Endometrial microvascular endothelial cells (primary cell): ENCODE results near the gene ARHGEF38. TPM values are rescaled to one million over a fixed set of nuclear protein-coding genes. Genes with fewer than 3 reads are reported as not detected.

ENCODE experiments used
- in situ Hi-C: cut with HindIII; loops from 2 replicates; pipeline ENCODE4 v1.10.0; 2017; ENCODE audit warnings: low sequenced_read_pairs, low pct_unique_long_range_greater_than_20kb; ENCODE audit errors: inconsistent ontology term
- total RNA-seq: library from RNA; depleted of rRNA; stranded (reverse); fragments of >200 nt; gene quantifications from one replicate; pipeline ENCODE4 v1.2.3, GENCODE V29; 2015; ENCODE audit errors: inconsistent ontology term

Gene ARHGEF38
- total RNA-seq, 1 donor from 2014 or later: not detected

- in situ Hi-C loops: no loop called here
Measured at GRCh38 chr4:105550641-105551040, 1.8 kb upstream of the ARHGEF38 start.

- in situ Hi-C loops: no loop called here
Measured at GRCh38 chr4:105555409-105555808, 3.0 kb downstream of the ARHGEF38 start.

- in situ Hi-C loops: no loop called here
Measured at GRCh38 chr4:105556206-105556605, 3.8 kb downstream of the ARHGEF38 start.

- in situ Hi-C loops: no loop called here
Measured at GRCh38 chr4:105558277-105558676, 5.9 kb downstream of the ARHGEF38 start.

GRCh38 chr4:105560421-105560848 lies 8.0 kb downstream of the ARHGEF38 start:
- in situ Hi-C loops: no loop called here

GRCh38 chr4:105563352-105563751 lies 10.9 kb downstream of the ARHGEF38 start:
- in situ Hi-C loops: no loop called here

- in situ Hi-C loops: no loop called here
Measured at GRCh38 chr4:105568584-105568983, 16.2 kb downstream of the ARHGEF38 start.

- in situ Hi-C loops: no loop called here
Measured at GRCh38 chr4:105569057-105569865, 16.8 kb downstream of the ARHGEF38 start.

GRCh38 chr4:105569866-105570236 lies 17.4 kb downstream of the ARHGEF38 start:
- in situ Hi-C loops: no loop called here

GRCh38 chr4:105572296-105572695 lies 19.9 kb downstream of the ARHGEF38 start:
- in situ Hi-C loops: no loop called here

- in situ Hi-C loops: no loop called here
Measured at GRCh38 chr4:105586638-105587328, 34.4 kb downstream of the ARHGEF38 start.

- in situ Hi-C loops: no loop called here
Measured at GRCh38 chr4:105587841-105588240, 35.4 kb downstream of the ARHGEF38 start.

GRCh38 chr4:105588252-105588651 lies 35.8 kb downstream of the ARHGEF38 start:
- in situ Hi-C loops: no loop called here

- in situ Hi-C loops: no loop called here
Measured at GRCh38 chr4:105591573-105591972, 39.2 kb downstream of the ARHGEF38 start.

- in situ Hi-C loops: no loop called here
Measured at GRCh38 chr4:105594099-105595010, 41.9 kb downstream of the ARHGEF38 start.

GRCh38 chr4:105596684-105597083 lies 44.3 kb downstream of the ARHGEF38 start:
- in situ Hi-C loops: no loop called here

- in situ Hi-C loops: no loop called here
Measured at GRCh38 chr4:105598052-105598451, 45.6 kb downstream of the ARHGEF38 start.

- in situ Hi-C loops: no loop called here
Measured at GRCh38 chr4:105598787-105599186, 46.4 kb downstream of the ARHGEF38 start.

GRCh38 chr4:105599482-105599881 lies 47.1 kb downstream of the ARHGEF38 start:
- in situ Hi-C loops: no loop called here
